T-helper 1 cell treated with Interleukin-12 subunit alpha and Interleukin-12 subunit beta and Interleukin-4 antibody, amounts not matched to agents 30 μg/mL and 1 μg/mL, for 36 hours (primary cell): ENCODE data around the gene SLK.

Experiments used
- H3K27ac Mint-ChIP-seq: one replicate; pipeline ENCODE4 v1.8.0; 2021; ENCODE audit warnings: mild to moderate bottlenecking, mixed read lengths
- H3K27me3 Mint-ChIP-seq: one replicate; pipeline ENCODE4 v1.8.0; 2021; ENCODE audit warnings: low read depth, mixed read lengths
- H3K36me3 Mint-ChIP-seq: one replicate; pipeline ENCODE4 v1.8.0; 2021; ENCODE audit warnings: low read depth, mixed read lengths
- H3K4me1 Mint-ChIP-seq: one replicate; pipeline ENCODE4 v1.8.0; 2021; ENCODE audit warnings: low read depth, mixed read lengths
- H3K4me3 Mint-ChIP-seq: one replicate; pipeline ENCODE4 v1.8.0; 2021; ENCODE audit warnings: mild to moderate bottlenecking, moderate library complexity, mixed read lengths
- H3K9me3 Mint-ChIP-seq: one replicate; pipeline ENCODE4 v1.8.0; 2021; ENCODE audit warnings: mixed read lengths

The SLK gene

DNA sequence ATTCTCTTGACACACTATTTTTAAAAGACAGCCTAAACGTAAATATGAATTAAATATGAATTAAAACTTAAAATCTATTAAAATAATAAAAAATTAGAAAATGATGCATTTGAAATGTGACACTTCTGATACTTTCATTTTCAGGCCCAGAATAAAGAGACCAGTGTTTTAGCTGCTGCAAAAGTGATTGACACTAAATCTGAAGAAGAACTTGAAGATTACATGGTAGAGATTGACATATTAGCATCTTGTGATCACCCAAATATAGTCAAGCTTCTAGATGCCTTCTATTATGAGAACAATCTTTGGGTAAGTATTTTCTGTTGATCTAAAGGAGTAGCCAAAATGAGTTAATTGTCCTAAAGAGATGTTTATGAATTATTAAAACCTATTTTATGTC, 23.6 kb downstream of the SLK start:
- Mint-ChIP-seq H3K36me3 (peaks cover 17% of the 10 kb centered on the region), H3K9me3 (no peaks in the 10 kb centered on the region), H3K4me1 (peaks cover 24% of the 10 kb centered on the region), H3K27me3 (no peaks in the 10 kb centered on the region), H3K4me3 (no peak overlapping the region), H3K27ac (no peak overlapping the region)

GRCh38 chr10:103991393-103992128, 24.6 kb downstream of the SLK start:
- peaks cover 19% of the 10 kb centered on the region for H3K36me3 Mint-ChIP-seq
- no peaks in the 10 kb centered on the region for H3K9me3 Mint-ChIP-seq
- H3K4me1 Mint-ChIP-seq: peaks cover 20% of the 10 kb centered on the region
- no peak overlapping the region for H3K4me3 Mint-ChIP-seq
- H3K27ac Mint-ChIP-seq: no peak overlapping the region
- H3K27me3 Mint-ChIP-seq: no peaks in the 10 kb centered on the region

DNA sequence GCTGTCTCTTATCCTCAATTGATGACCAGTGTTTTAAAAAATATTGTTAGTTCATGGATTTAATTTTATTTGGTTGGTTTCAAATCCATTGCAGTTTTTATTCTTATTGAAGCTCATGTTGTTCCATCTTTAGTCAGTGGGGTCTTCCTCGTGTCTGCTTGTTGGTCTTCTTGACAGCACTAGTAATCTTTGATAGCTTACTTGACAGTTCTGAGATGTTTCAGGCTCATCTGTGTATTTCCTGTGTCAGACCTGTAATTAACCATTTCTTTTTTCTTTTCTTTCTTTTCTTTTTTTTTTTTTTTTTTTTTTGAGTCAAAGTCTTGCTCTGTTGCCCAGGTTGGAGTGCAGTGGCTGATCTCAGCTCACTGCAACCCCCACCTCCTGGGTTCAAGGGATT, 28.2 kb downstream of the SLK start:
- Mint-ChIP-seq H3K9me3 (no peaks in the 10 kb centered on the region), H3K27ac (no peak overlapping the region), H3K27me3 (no peaks in the 10 kb centered on the region), H3K4me1 (peaks cover 15% of the 10 kb centered on the region), H3K4me3 (no peak overlapping the region), H3K36me3 (peaks cover 33% of the 10 kb centered on the region)

GRCh38 chr10:103998805-103999204, 31.9 kb downstream of the SLK start:
- Mint-ChIP-seq H3K9me3 (no peaks in the 10 kb centered on the region), H3K4me3 (no peak overlapping the region), H3K27me3 (no peaks in the 10 kb centered on the region), H3K27ac (no peak overlapping the region), H3K36me3 (peaks cover 46% of the 10 kb centered on the region), H3K4me1 (peaks cover 15% of the 10 kb centered on the region)

DNA sequence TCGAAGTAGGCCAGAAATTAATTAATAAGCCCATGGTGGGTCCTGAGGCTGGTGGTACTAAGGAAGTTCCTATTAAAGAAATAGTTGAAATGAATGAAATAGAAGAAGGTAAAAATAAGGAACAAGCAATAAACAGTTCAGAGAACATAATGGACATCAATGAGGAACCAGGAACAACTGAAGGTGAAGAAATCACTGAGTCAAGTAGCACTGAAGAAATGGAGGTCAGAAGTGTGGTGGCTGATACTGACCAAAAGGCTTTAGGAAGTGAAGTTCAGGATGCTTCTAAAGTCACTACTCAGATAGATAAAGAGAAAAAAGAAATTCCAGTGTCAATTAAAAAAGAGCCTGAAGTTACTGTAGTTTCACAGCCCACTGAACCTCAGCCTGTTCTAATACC, 36.0 kb downstream of the SLK start:
- peaks cover 33% of the 10 kb centered on the region for H3K36me3 Mint-ChIP-seq
- no peak overlapping the region for H3K4me3 Mint-ChIP-seq
- H3K4me1 Mint-ChIP-seq: peaks cover 3% of the 10 kb centered on the region
- peak overlapping the region; percentile 2 for H3K27ac Mint-ChIP-seq
- no peaks in the 10 kb centered on the region for H3K9me3 Mint-ChIP-seq
- no peaks in the 10 kb centered on the region for H3K27me3 Mint-ChIP-seq

DNA sequence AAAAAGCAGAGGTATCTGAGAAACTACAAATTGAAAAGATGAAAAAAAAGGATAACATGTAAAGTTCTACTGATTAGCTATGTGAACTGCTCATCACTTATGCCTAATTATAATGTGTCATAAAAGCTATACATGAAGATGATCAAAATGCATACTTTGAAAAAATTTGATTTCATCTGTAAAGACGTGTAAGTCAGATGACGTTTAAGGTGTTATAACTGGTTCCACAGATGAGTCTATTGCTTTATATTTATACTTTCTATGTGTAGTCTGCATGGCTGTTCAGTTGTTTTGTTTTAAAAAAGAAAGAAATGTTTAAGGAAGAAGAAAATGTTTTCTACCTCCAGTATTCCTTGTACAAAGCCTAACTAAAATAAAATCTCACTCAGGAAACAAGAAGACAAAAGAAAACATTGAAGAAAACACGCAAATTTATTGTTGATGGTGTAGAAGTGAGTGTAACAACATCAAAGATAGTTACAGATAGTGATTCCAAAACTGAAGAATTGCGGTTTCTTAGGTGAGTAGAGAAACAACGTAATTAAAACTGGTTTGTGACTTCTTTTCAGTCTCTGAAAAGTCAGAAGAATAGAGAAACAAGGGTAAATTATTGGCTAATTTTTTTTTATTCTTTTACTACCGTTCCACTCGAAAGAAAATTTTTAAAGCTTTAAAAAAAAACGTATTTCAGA, 38.4 kb downstream of the SLK start:
- Mint-ChIP-seq H3K36me3 (peaks cover 32% of the 10 kb centered on the region), H3K4me3 (no peak overlapping the region), H3K27me3 (no peaks in the 10 kb centered on the region), H3K9me3 (no peaks in the 10 kb centered on the region), H3K27ac (no peak overlapping the region), H3K4me1 (peaks cover 3% of the 10 kb centered on the region)

GRCh38 chr10:104011904-104012303, 45.0 kb downstream of the SLK start:
- no peak overlapping the region for H3K27ac Mint-ChIP-seq
- no peaks in the 10 kb centered on the region for H3K4me1 Mint-ChIP-seq
- H3K4me3 Mint-ChIP-seq: no peak overlapping the region
- H3K9me3 Mint-ChIP-seq: no peaks in the 10 kb centered on the region
- no peaks in the 10 kb centered on the region for H3K27me3 Mint-ChIP-seq
- peaks cover 7% of the 10 kb centered on the region for H3K36me3 Mint-ChIP-seq

- H3K4me3 Mint-ChIP-seq: no peak overlapping the region
- H3K36me3 Mint-ChIP-seq: peaks cover 10% of the 10 kb centered on the region
- no peaks in the 10 kb centered on the region for H3K4me1 Mint-ChIP-seq
- H3K9me3 Mint-ChIP-seq: no peaks in the 10 kb centered on the region
- H3K27me3 Mint-ChIP-seq: no peaks in the 10 kb centered on the region
- no peak overlapping the region for H3K27ac Mint-ChIP-seq
Observed at GRCh38 chr10:104013489-104013888, 46.5 kb downstream of the SLK start.

DNA sequence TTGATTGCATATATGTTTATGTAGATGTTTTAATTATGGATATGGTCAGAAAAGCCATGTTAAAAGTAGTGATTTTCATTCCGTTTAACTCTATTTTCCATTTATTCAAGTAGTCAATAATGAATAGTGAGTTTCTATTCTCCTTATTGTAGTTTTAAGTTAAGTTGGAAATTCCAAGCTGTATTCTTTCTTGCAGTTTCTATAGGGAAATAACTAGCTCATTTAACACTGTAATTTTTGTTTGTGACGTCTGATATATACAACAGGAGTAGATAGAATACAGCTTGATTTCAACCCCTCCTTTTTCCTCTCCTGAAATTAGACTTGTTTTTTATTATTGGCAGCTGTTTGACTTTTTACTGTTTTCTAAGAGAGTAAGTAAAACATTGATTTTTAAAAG, 47.2 kb downstream of the SLK start:
- Mint-ChIP-seq H3K4me3 (no peak overlapping the region), H3K9me3 (no peaks in the 10 kb centered on the region), H3K27me3 (no peaks in the 10 kb centered on the region), H3K4me1 (no peaks in the 10 kb centered on the region), H3K27ac (no peak overlapping the region), H3K36me3 (peaks cover 13% of the 10 kb centered on the region)

- Mint-ChIP-seq H3K27ac (no peak overlapping the region), H3K36me3 (peaks cover 26% of the 10 kb centered on the region), H3K9me3 (no peaks in the 10 kb centered on the region), H3K4me3 (no peak overlapping the region), H3K4me1 (no peaks in the 10 kb centered on the region), H3K27me3 (no peaks in the 10 kb centered on the region)
Observed at GRCh38 chr10:104016661-104017060, 49.7 kb downstream of the SLK start.

- no peaks in the 10 kb centered on the region for H3K4me1 Mint-ChIP-seq
- H3K36me3 Mint-ChIP-seq: peaks cover 36% of the 10 kb centered on the region
- no peak overlapping the region for H3K27ac Mint-ChIP-seq
- H3K9me3 Mint-ChIP-seq: no peaks in the 10 kb centered on the region
- no peaks in the 10 kb centered on the region for H3K27me3 Mint-ChIP-seq
- no peak overlapping the region for H3K4me3 Mint-ChIP-seq
Observed at GRCh38 chr10:104018471-104018870, 51.5 kb downstream of the SLK start.

GRCh38 chr10:104020020-104020419, 53.1 kb downstream of the SLK start:
- no peaks in the 10 kb centered on the region for H3K9me3 Mint-ChIP-seq

DNA sequence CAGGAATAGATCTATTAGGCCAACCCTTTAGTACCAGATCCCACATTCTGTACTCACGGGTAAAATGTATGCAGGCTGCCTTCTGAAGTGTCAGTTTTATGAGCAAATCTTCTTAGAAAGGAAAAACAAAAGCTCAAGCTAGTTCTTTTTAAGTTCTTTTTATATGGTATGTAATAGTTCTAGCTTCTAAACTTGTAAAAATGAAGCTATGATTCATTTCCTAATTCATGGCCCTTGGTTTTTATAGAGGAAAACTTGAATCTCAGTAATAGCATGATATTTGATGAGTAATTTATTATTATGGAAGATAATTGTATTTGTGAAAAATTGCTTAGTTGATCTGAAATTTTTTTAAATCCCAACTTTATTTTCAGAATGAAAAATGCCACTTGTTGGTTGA, 54.3 kb downstream of the SLK start:
- no peaks in the 10 kb centered on the region for H3K27me3 Mint-ChIP-seq
- H3K4me3 Mint-ChIP-seq: no peak overlapping the region
- H3K27ac Mint-ChIP-seq: no peak overlapping the region
- H3K36me3 Mint-ChIP-seq: peaks cover 52% of the 10 kb centered on the region
- no peaks in the 10 kb centered on the region for H3K9me3 Mint-ChIP-seq
- no peaks in the 10 kb centered on the region for H3K4me1 Mint-ChIP-seq

More at GRCh38 chr10:104020020-104020419, 53.1 kb downstream of the SLK start:
- peaks cover 50% of the 10 kb centered on the region for H3K36me3 Mint-ChIP-seq
- no peak overlapping the region for H3K4me3 Mint-ChIP-seq
- H3K4me1 Mint-ChIP-seq: no peaks in the 10 kb centered on the region
- H3K27ac Mint-ChIP-seq: no peak overlapping the region
- no peaks in the 10 kb centered on the region for H3K27me3 Mint-ChIP-seq

DNA sequence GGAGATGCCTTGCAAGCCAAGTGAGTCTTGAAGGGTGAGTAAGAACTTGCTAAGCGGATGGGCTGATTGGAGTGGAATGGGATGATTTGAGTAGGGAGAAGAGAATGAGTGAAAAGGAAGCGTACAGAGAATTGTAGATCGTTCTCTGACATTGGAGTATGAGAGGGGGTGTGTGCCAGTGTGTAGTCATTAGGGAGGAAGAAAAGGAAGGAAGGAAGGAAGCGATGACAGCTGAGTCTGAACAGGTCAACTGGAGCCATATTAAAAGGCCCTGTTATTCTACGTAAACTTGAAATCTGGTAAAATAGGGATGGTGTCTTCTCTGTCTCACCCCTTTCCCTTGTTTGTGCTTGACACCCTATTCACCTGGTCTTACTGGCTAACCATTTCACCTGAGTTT, 55.1 kb downstream of the SLK start:
- no peaks in the 10 kb centered on the region for H3K4me1 Mint-ChIP-seq
- H3K27ac Mint-ChIP-seq: no peak overlapping the region
- H3K4me3 Mint-ChIP-seq: no peak overlapping the region
- no peaks in the 10 kb centered on the region for H3K27me3 Mint-ChIP-seq
- no peaks in the 10 kb centered on the region for H3K9me3 Mint-ChIP-seq
- peaks cover 50% of the 10 kb centered on the region for H3K36me3 Mint-ChIP-seq

DNA sequence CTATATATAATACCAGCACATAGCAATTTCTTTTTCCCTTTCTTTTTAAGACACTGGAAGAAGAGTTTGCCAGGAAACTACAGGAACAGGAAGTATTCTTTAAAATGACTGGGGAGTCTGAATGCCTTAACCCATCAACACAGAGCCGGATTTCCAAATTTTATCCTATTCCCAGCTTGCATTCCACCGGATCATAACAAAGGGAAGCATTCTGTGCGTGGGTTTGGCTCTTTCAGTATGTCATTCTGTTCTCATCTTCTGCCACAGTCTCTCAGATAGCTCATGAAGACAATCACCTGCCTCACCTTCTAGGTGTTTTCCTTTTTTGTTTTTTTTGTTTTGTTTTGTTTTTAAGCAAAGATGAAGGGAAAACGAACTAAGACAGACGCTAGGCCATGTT, 58.6 kb downstream of the SLK start:
- no peaks in the 10 kb centered on the region for H3K9me3 Mint-ChIP-seq
- no peaks in the 10 kb centered on the region for H3K27me3 Mint-ChIP-seq
- H3K36me3 Mint-ChIP-seq: peaks cover 37% of the 10 kb centered on the region
- no peak overlapping the region for H3K27ac Mint-ChIP-seq
- H3K4me1 Mint-ChIP-seq: no peaks in the 10 kb centered on the region
- H3K4me3 Mint-ChIP-seq: no peak overlapping the region
